ENCODE results near the gene DOK6.

- TF ChIP-seq POLR2A (IDR thresholded peaks at IDR 0.05) (no peak), CTCF (IDR thresholded peaks at IDR 0.05 in 4 of 5, conservative IDR thresholded peaks at IDR 0.05 in 1 of 5) (no peak)
Measured at GRCh38 chr18:69664399-69664798, 263.7 kb downstream of the DOK6 start.
